GM23248 (cell line): Measurements from ENCODE around the gene PRR19.

ENCODE experiments used
- EZH2 ChIP-seq: fragments of 200-600 bp; sonication (generic); IDR thresholded peaks from 2 replicates; pipeline ENCODE4 v1.6.1; 2018; ENCODE audit warnings: antibody characterized with exemption, mild to moderate bottlenecking; ENCODE audit not compliant: insufficient read depth, poor library complexity, severe bottlenecking
- EZH2phosphoT487 ChIP-seq: fragments of 200-600 bp; sonication (generic); IDR thresholded peaks from 2 replicates; pipeline ENCODE4 v1.6.1; 2018; ENCODE audit warnings: antibody characterized with exemption, moderate library complexity, mild to moderate bottlenecking, low read depth; ENCODE audit not compliant: insufficient read depth

- TF ChIP-seq EZH2 (no peak), EZH2phosphoT487 (no peak)
Measured at GRCh38 chr19:42313096-42313839, 11.3 kb downstream of the PRR19 start, which contains the start of gene TMEM145.
